GM18505 (cell line): ENCODE results near the gene SLC35D2.
"Not testable (repeated sequence)": the region's sequence is repeated elsewhere in the genome, so short reads cannot be mapped to it uniquely, and the experiment has no call there.

Source experiments
- ATAC-seq: cut with Tn5 transposase; IDR thresholded peaks from one replicate; pipeline ENCODE4 v1.9.1; 2021; ENCODE audit not compliant: unreplicated experiment
- POLR2A ChIP-seq: IDR thresholded peaks from 4 replicates; pipeline ENCODE4 v1.6.1; 2011; ENCODE audit warnings: borderline replicate concordance; ENCODE audit not compliant: insufficient read depth, insufficient read length; ENCODE audit errors: extremely low read depth

Gene SLC35D2

GRCh38 chr9:96391021-96391765 is 7.7 kb upstream of the SLC35D2 start:
- TF ChIP-seq POLR2A, result no peak
- no peak for ATAC-seq

GRCh38 chr9:96388144-96388543 is 4.6 kb upstream of the SLC35D2 start:
- no peak for TF ChIP-seq POLR2A
- ATAC-seq, result no peak

- no peak for ATAC-seq
- no peak for TF ChIP-seq POLR2A
These were observed 2.6 kb upstream of the SLC35D2 start for GRCh38 chr9:96386157-96386556.

GRCh38 chr9:96382839-96383164 is 709 bp downstream of the SLC35D2 start:
- no peak for ATAC-seq
- TF ChIP-seq POLR2A, result no peak

GRCh38 chr9:96382175-96382574 is 1.3 kb downstream of the SLC35D2 start:
- ATAC-seq, result no peak
- no peak for TF ChIP-seq POLR2A

- no peak for TF ChIP-seq POLR2A
- no peak for ATAC-seq
These were observed 1.8 kb downstream of the SLC35D2 start for GRCh38 chr9:96381696-96382095.

GRCh38 chr9:96381125-96381524 is 2.4 kb downstream of the SLC35D2 start:
- ATAC-seq, result no peak

GRCh38 chr9:96379461-96379860 is 4.0 kb downstream of the SLC35D2 start:
- TF ChIP-seq POLR2A, result no peak
- ATAC-seq, result no peak

More at GRCh38 chr9:96381125-96381524, 2.4 kb downstream of the SLC35D2 start:
- TF ChIP-seq POLR2A, result no peak

- no peak for ATAC-seq
- TF ChIP-seq POLR2A, result no peak
These were observed 5.3 kb downstream of the SLC35D2 start for GRCh38 chr9:96378187-96378586.

GRCh38 chr9:96376891-96377874 is 6.3 kb downstream of the SLC35D2 start:
- no peak for TF ChIP-seq POLR2A
- ATAC-seq, result no peak

GRCh38 chr9:96375507-96375906 is 8.0 kb downstream of the SLC35D2 start:
- ATAC-seq, result not testable (repeated sequence)

- ATAC-seq, result no peak
- no peak for TF ChIP-seq POLR2A
These were observed 15.6 kb downstream of the SLC35D2 start for GRCh38 chr9:96367943-96368342.

GRCh38 chr9:96363175-96363967 is 20.1 kb downstream of the SLC35D2 start:
- ATAC-seq, result no peak
- no peak for TF ChIP-seq POLR2A

- not testable (repeated sequence) for ATAC-seq
These were observed 21.4 kb downstream of the SLC35D2 start for GRCh38 chr9:96362119-96362518.
